Parathyroid adenoma (tissue), 2 donors: ENCODE measurements around the gene OSBPL9.

Experiments used
- H2AFZ ChIP-seq: fragments of 300-600 bp; sonication (generic); one replicate; pipeline ENCODE4 v1.7.0; 2017; ENCODE audit warnings: antibody characterized with exemption, mild to moderate bottlenecking
- H3K27ac ChIP-seq: fragments of 300-600 bp; sonication (generic); one replicate; pipeline ENCODE4 v1.7.0; 2017
- H3K27me3 ChIP-seq: fragments of 300-600 bp; sonication (generic); one replicate; pipeline ENCODE4 v1.7.0; 2017; ENCODE audit warnings: low read length; ENCODE audit not compliant: control insufficient read depth, insufficient read depth
- H3K36me3 ChIP-seq: fragments of 300-600 bp; sonication (generic); one replicate; pipeline ENCODE4 v1.7.0; 2017; ENCODE audit warnings: low read length; ENCODE audit not compliant: control insufficient read depth, insufficient read depth
- H3K4me1 ChIP-seq: fragments of 300-600 bp; sonication (generic); one replicate; pipeline ENCODE4 v1.7.0; 2017; ENCODE audit warnings: control low read depth
- H3K4me2 ChIP-seq: fragments of 300-600 bp; sonication (generic); one replicate; pipeline ENCODE4 v1.7.0; 2017; ENCODE audit warnings: low read length
- H3K4me3 ChIP-seq: fragments of 300-600 bp; sonication (generic); one replicate; pipeline ENCODE4 v1.7.0; 2017; ENCODE audit warnings: low read depth, low read length
- H3K79me2 ChIP-seq: fragments of 300-600 bp; sonication (generic); one replicate; pipeline ENCODE4 v1.7.0; 2017; ENCODE audit warnings: control low read depth
- H3K9ac ChIP-seq: fragments of 300-600 bp; sonication (generic); one replicate; pipeline ENCODE4 v1.7.0; 2017; ENCODE audit warnings: mild to moderate bottlenecking
- H3K9me3 ChIP-seq: fragments of 300-600 bp; sonication (generic); one replicate; pipeline ENCODE4 v1.7.0; 2017; ENCODE audit warnings: low read length; ENCODE audit not compliant: control insufficient read depth
- TF ChIP-seq, protein P1 (sequence below): fragments of 300-600 bp; sonication (generic); IDR thresholded peaks from one replicate; pipeline ENCODE4 v1.7.0; 2017; ENCODE audit warnings: antibody characterized with exemption, mild to moderate bottlenecking
- donor health status: primary hyperparathyroidism.

OSBPL9 gene

DNA sequence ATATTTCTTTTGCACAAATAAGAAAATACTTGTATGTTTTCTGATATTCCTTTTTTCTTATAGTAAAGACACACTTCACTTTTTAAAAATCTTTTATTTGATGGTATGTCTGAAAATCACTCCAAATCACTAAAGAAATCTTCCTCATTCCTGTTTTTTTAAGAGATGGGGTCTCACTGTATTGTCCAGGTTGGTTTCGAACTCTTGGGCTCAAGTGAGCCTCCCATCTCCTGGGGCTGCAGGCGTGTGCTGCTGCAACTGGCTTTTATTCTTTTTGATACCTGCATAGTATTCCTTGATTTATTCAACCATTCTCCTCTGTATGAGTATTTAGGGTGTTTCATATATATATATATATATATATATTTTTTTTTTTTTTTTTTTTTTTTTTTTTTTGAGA, 88.1 kb downstream of the OSBPL9 start:
- H3K9ac ChIP-seq = no peak overlapping the region
- H3K4me1 ChIP-seq = peaks cover 5% of the 10 kb centered on the region
- no peaks in the 10 kb centered on the region for H3K36me3 ChIP-seq
- peaks cover 15% of the 10 kb centered on the region for H3K79me2 ChIP-seq
- no peaks in the 10 kb centered on the region for H3K27me3 ChIP-seq
- TF ChIP-seq, protein P1, sequence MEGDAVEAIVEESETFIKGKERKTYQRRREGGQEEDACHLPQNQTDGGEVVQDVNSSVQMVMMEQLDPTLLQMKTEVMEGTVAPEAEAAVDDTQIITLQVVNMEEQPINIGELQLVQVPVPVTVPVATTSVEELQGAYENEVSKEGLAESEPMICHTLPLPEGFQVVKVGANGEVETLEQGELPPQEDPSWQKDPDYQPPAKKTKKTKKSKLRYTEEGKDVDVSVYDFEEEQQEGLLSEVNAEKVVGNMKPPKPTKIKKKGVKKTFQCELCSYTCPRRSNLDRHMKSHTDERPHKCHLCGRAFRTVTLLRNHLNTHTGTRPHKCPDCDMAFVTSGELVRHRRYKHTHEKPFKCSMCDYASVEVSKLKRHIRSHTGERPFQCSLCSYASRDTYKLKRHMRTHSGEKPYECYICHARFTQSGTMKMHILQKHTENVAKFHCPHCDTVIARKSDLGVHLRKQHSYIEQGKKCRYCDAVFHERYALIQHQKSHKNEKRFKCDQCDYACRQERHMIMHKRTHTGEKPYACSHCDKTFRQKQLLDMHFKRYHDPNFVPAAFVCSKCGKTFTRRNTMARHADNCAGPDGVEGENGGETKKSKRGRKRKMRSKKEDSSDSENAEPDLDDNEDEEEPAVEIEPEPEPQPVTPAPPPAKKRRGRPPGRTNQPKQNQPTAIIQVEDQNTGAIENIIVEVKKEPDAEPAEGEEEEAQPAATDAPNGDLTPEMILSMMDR = no peak
- H3K27ac ChIP-seq = no peak overlapping the region
- no peak overlapping the region for H3K4me3 ChIP-seq
- no peak overlapping the region for H3K4me2 ChIP-seq
- H2AFZ ChIP-seq = no peak overlapping the region
- H3K9me3 ChIP-seq = no peaks in the 10 kb centered on the region

DNA sequence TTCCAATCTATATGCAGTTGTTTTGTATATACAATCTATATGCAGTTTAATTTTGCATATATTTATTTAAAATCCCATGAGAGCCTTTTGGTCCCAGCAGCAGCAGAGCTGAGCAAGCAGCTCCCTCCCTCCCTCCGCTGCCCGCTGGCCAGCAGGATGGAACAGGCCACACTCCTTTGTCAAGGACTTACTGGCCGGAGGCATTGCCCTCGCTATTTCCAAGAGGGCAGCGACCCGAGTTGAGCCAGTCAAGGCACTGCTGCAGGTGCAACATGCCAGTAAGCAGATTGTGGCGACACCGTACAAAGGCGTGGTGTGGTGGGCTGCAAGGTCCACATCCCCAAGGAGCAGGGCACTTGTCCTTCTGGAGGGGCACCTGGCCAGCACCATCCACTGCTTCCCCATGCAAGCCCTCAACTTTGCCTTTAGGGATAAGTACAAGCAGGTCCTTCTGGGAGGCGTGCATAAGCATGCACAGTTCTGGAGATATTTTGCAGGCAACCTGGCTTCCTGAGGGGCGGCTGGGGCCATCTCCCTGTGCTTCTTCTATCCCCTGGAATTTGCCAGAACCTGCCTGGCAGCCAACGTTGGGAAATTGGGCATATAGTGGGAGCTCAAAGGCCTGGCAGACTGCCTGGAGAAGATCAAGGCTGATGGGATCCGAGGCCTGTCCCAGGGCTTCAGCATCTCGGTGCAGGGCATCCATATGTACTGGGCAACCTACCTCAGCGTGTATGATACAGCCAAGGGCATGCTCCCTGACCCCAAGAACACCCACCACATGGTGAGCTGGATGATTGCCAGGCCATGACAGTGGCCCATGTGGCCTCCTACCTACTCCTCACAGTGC, 92.2 kb downstream of the OSBPL9 start:
- H3K27me3 ChIP-seq = no peaks in the 10 kb centered on the region
- H3K4me1 ChIP-seq = no peaks in the 10 kb centered on the region
- peaks cover 15% of the 10 kb centered on the region for H3K79me2 ChIP-seq
- no peaks in the 10 kb centered on the region for H3K36me3 ChIP-seq
- H3K4me2 ChIP-seq = no peak overlapping the region
- no peak overlapping the region for H3K9ac ChIP-seq
- H3K9me3 ChIP-seq = no peaks in the 10 kb centered on the region
- no peak overlapping the region for H2AFZ ChIP-seq
- TF ChIP-seq, protein P1 = no peak
- no peak overlapping the region for H3K4me3 ChIP-seq
- H3K27ac ChIP-seq = no peak overlapping the region

DNA sequence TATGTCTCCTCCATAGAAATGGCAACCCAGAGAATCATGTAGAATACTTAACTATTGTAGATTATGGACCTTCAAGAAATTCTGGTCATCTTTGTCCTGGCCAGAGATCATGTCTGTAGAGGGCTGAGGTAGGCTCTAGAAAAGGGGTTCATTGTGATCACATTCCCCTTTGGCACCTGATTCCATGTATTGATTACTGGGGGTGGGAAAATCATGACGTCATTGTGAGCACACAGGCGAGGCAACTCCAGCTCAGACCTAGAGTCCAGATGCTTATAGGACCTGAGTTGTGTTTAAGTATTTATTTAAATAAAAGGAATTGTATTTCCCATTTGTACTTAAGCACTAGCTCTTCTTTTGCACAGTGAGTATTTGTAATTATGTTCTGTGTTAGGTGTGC, 93.1 kb downstream of the OSBPL9 start:
- TF ChIP-seq, protein P1 = no peak
- H3K4me3 ChIP-seq = no peak overlapping the region

DNA sequence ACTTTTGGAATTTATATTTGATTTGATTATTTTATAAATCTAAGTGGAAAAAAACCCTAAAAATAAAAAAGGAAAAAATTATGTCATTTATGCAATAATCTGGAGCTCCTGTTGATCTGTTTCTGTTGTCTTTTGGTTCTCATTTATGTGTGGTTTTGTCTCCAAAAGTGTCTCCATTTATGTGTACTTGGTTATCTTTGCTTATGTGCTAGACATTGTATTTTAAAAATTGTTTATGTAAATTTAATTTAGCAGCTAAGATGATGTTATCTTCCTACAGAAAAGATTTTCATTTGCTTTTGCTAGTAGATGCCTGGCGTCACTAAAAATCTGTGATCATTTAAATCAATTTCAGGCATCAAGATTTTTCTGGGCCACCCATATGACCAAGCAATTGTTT, 95.7 kb downstream of the OSBPL9 start:
- Histone ChIP-seq H3K27ac (no peak overlapping the region), H3K79me2 (peaks cover 8% of the 10 kb centered on the region), H3K36me3 (no peaks in the 10 kb centered on the region), H3K4me3 (no peak overlapping the region), H2AFZ (no peak overlapping the region), H3K9ac (no peak overlapping the region), H3K9me3 (no peaks in the 10 kb centered on the region), H3K4me1 (no peaks in the 10 kb centered on the region), H3K4me2 (no peak overlapping the region), H3K27me3 (no peaks in the 10 kb centered on the region)
- TF ChIP-seq, protein P1 = no peak

More for the DNA sequence above, 93.1 kb downstream of the OSBPL9 start:
- Histone ChIP-seq H3K27me3 (no peaks in the 10 kb centered on the region), H3K36me3 (no peaks in the 10 kb centered on the region), H3K79me2 (peaks cover 15% of the 10 kb centered on the region), H3K27ac (no peak overlapping the region), H3K4me1 (no peaks in the 10 kb centered on the region), H3K9ac (no peak overlapping the region), H2AFZ (no peak overlapping the region), H3K9me3 (no peaks in the 10 kb centered on the region), H3K4me2 (no peak overlapping the region)
